ENCODE data around the gene TMEM69. TPM values are rescaled to one million over a fixed set of nuclear protein-coding genes. Genes with fewer than 3 reads are reported as not detected.

TMEM69 gene
- total RNA-seq, 1 experiment from 2014 or later, result 49.4 TPM

DNA sequence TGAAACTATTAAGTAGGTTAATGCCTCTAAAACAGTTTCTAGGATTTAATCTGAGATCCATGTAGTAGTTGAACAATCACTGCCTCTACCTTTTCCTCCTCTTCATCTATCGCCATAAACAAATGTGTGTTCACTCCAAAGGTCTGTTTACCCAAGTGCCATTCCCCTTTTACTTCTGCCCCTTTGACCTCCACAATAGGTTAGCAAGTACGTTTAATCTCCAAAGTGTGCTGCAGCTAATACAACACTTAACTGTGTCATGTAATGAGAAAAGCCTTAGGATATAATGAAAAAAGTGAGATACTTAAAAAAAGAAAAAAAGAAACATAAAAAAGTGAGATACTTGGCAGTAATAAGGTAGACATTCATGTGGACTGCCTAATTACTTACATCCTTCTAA, 29.8 kb upstream of the TMEM69 start:
- H3K4me2 ChIP-seq, result no peak overlapping the region
- DNase-seq, result no peak
- ChIA-PET CTCF (no interaction called here), POLR2A (ENCODE audit: unreplicated experiment) (no interaction called here)
- no peaks in the 10 kb centered on the region for H3K9me3 ChIP-seq (ENCODE audit: insufficient read depth, low read depth)
- H3K4me1 ChIP-seq (replicated peaks; ENCODE audit: insufficient read depth), result no peaks in the 10 kb centered on the region
- no peaks in the 10 kb centered on the region for H3K27me3 ChIP-seq (ENCODE audit: insufficient read depth, low read depth)
- peaks cover 27% of the 10 kb centered on the region for H3K79me2 ChIP-seq (ENCODE audit: low read depth)
- H3K27ac ChIP-seq, result no peak overlapping the region
- intact Hi-C loops (cut with micrococcal nuclease; ENCODE audit: unreplicated experiment), result no loop called here
- no peak overlapping the region for H3K4me3 ChIP-seq
- no TSS peak for BruUV-seq (replicated peaks)
- TF ChIP-seq CTCF (conservative IDR thresholded peaks at IDR 0.05) (no peak), EZH2 (IDR thresholded peaks at IDR 0.05; ENCODE audit: low read depth) (no peak)
- peaks cover 60% of the 10 kb centered on the region for H3K36me3 ChIP-seq (ENCODE audit: low read depth)
- no peak overlapping the region for H2AFZ ChIP-seq
- H3F3A ChIP-seq (ENCODE audit: insufficient read depth, low read depth), result no peaks in the 10 kb centered on the region; the same call in 1 of the 2 replicates
- H4K20me1 ChIP-seq (ENCODE audit: insufficient read depth), result peaks cover 33% of the 10 kb centered on the region
- no peaks in the 10 kb centered on the region for H3K9me2 ChIP-seq (ENCODE audit: insufficient read depth)

GRCh38 chr1:45659222-45659621, 28.8 kb upstream of the TMEM69 start:
- H3K27me3 ChIP-seq (ENCODE audit: insufficient read depth, low read depth), result no peaks in the 10 kb centered on the region
- DNase-seq, result no peak
- intact Hi-C loops (cut with micrococcal nuclease; ENCODE audit: unreplicated experiment), result no loop called here
- BruUV-seq (replicated peaks), result no TSS peak
- no peak overlapping the region for H3K27ac ChIP-seq
- H3K9me3 ChIP-seq (ENCODE audit: insufficient read depth, low read depth), result no peaks in the 10 kb centered on the region
- no peaks in the 10 kb centered on the region; the same call in 1 of the 2 replicates for H3F3A ChIP-seq (ENCODE audit: insufficient read depth, low read depth)
- peaks cover 60% of the 10 kb centered on the region for H3K36me3 ChIP-seq (ENCODE audit: low read depth)
- POLR2A ChIA-PET (ENCODE audit: unreplicated experiment), result no interaction called here
- CTCF ChIA-PET, result no interaction called here
- H3K4me1 ChIP-seq (replicated peaks; ENCODE audit: insufficient read depth), result no peaks in the 10 kb centered on the region
- H3K4me2 ChIP-seq, result no peak overlapping the region
- peaks cover 37% of the 10 kb centered on the region for H3K79me2 ChIP-seq (ENCODE audit: low read depth)
- TF ChIP-seq CTCF (conservative IDR thresholded peaks at IDR 0.05) (no peak), EZH2 (IDR thresholded peaks at IDR 0.05; ENCODE audit: low read depth) (no peak)
- no peaks in the 10 kb centered on the region for H3K9me2 ChIP-seq (ENCODE audit: insufficient read depth)
- no peak overlapping the region for H2AFZ ChIP-seq
- no peak overlapping the region for H3K4me3 ChIP-seq
- H4K20me1 ChIP-seq (ENCODE audit: insufficient read depth), result peaks cover 36% of the 10 kb centered on the region

- Histone ChIP-seq H3K27me3 (ENCODE audit: insufficient read depth, low read depth) (no peaks in the 10 kb centered on the region), H3K4me3 (no peak overlapping the region), H4K20me1 (ENCODE audit: insufficient read depth) (peaks cover 43% of the 10 kb centered on the region), H3K36me3 (ENCODE audit: low read depth) (peaks cover 49% of the 10 kb centered on the region), H3K27ac (no peak overlapping the region), H2AFZ (no peak overlapping the region), H3K9me2 (ENCODE audit: insufficient read depth) (no peaks in the 10 kb centered on the region), H3K4me2 (no peak overlapping the region), H3K9me3 (ENCODE audit: insufficient read depth, low read depth) (no peaks in the 10 kb centered on the region), H3K79me2 (ENCODE audit: low read depth) (peaks cover 48% of the 10 kb centered on the region), H3K4me1 (replicated peaks; ENCODE audit: insufficient read depth) (no peaks in the 10 kb centered on the region), H3F3A (ENCODE audit: insufficient read depth, low read depth) (0 out of 2 replicates have a peak, but pooled peaks cover 3% of the 10 kb centered on the region)
- intact Hi-C loops (cut with micrococcal nuclease; ENCODE audit: unreplicated experiment), result no loop called here
- TF ChIP-seq CTCF (conservative IDR thresholded peaks at IDR 0.05) (no peak), EZH2 (IDR thresholded peaks at IDR 0.05; ENCODE audit: low read depth) (no peak)
- POLR2A ChIA-PET (ENCODE audit: unreplicated experiment), result interaction anchor here (0.6 kb wide), 1 partner anchor 81 kb away, joined by 7 read pairs; no protein-coding TSS in a partner anchor
- no peak for DNase-seq
- CTCF ChIA-PET, result no interaction called here
- BruUV-seq (replicated peaks), result no TSS peak
Measured at GRCh38 chr1:45660336-45660735, 27.6 kb upstream of the TMEM69 start.
